Measurements from ENCODE around the gene HRH2.

GRCh38 chr5:175627739-175628138 lies 30.1 kb upstream of the HRH2 start:
- TF ChIP-seq CTCF (IDR thresholded peaks at IDR 0.05) (no peak), POLR2A (IDR thresholded peaks at IDR 0.05) (no peak)

Data from lower leg skin (tissue), 3 donors.